ENCODE results near the gene LRRC1.

LRRC1 gene

GRCh38 chr6:53916804-53917463, 122.1 kb downstream of the LRRC1 start:
- Mint-ChIP-seq H3K36me3 (peaks cover 2% of the 10 kb centered on the region), H3K4me1 (no peaks in the 10 kb centered on the region), H3K27ac (no peak overlapping the region), H3K4me3 (no peak overlapping the region), H3K9me3 (no peaks in the 10 kb centered on the region), H3K27me3 (no peaks in the 10 kb centered on the region)
- CTCF ChIA-PET: no interaction called here
- no peak for DNase-seq

DNA sequence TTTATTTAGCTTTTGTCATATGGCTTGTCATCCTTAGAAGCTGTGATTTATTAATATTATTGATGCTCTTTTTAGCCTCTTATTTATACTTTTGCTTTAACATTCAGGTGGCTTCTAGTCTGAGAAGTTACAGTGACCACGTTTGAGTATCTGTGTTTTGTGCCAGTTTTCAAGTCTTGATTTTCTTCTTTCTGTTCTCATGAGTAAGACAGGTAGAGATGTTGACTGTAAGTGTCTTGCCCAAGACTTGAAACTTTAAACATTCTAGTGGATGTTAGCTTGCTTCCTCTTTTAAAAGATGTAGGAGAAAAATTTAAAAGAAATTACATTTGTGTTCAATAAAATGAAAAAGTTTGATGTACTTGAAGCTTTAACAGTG, 122.6 kb downstream of the LRRC1 start:
- no peaks in the 10 kb centered on the region for H3K27me3 Mint-ChIP-seq
- no peaks in the 10 kb centered on the region for H3K9me3 Mint-ChIP-seq
- CTCF ChIA-PET: no interaction called here
- H3K27ac Mint-ChIP-seq: no peak overlapping the region
- H3K4me3 Mint-ChIP-seq: no peak overlapping the region
- no peak for DNase-seq
- no peaks in the 10 kb centered on the region for H3K4me1 Mint-ChIP-seq
- H3K36me3 Mint-ChIP-seq: peaks cover 2% of the 10 kb centered on the region

DNA sequence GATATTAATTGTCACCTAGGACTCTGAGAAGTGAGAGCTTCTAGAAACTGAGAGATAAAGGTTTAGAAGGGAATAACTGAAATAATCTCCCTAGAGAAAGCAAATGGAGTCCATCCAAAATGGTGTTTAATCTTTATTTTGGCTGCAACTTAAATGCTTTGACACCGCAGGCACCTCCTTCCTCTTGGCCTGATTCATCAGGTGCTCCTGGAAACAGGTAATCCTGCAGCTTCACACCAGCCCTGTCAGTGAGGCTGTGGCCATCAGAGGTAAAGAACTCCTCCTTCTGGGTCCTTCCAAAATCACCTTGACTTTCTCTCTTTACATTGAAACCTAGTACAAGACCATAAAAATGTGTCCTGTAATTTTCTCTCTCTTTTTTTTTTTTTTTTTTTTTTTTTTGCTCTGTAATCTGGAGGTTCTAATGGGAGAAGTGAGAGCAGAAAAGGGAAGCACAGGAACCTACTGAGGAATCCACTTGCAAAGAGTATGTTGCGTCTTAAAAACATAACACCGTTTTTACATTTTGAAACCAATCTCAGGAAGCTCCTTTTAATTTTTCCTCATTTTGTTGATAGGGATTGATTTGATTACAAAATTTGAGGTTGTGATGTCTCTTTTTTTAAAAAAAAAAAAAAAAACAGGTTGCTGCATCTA, 124.2 kb downstream of the LRRC1 start:
- Mint-ChIP-seq H3K4me3 (no peak overlapping the region), H3K9me3 (no peaks in the 10 kb centered on the region), H3K27ac (no peak overlapping the region), H3K4me1 (no peaks in the 10 kb centered on the region), H3K36me3 (peaks cover 2% of the 10 kb centered on the region), H3K27me3 (no peaks in the 10 kb centered on the region)
- DNase-seq: no peak
- CTCF ChIA-PET: no interaction called here

- CTCF ChIA-PET: no interaction called here
- no peak overlapping the region for H3K27ac Mint-ChIP-seq
- no peaks in the 10 kb centered on the region for H3K9me3 Mint-ChIP-seq
- H3K4me1 Mint-ChIP-seq: no peaks in the 10 kb centered on the region
- peaks cover 2% of the 10 kb centered on the region for H3K36me3 Mint-ChIP-seq
- DNase-seq: no peak
- H3K4me3 Mint-ChIP-seq: no peak overlapping the region
- H3K27me3 Mint-ChIP-seq: no peaks in the 10 kb centered on the region
Measured at GRCh38 chr6:53919881-53920360, 125.1 kb downstream of the LRRC1 start.

DNA sequence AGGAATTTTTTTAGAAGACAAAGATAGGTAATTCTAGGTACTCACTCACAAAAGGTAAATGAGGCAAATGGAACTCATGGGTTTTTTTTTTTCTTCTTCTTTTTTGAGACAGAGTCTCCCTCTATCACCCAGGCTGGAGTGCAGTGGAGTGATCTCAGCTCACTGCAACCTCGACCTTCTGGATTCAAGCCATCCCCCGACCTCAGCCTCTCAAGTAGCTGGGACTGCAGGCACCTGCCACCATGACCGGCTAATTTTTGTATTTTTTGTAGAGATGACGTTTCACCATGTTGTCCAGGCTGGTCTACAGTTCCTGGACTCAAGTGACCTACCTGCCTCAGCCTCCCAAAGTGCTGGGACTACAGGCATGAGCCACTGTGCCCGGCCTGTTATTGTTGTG, 126.1 kb downstream of the LRRC1 start:
- CTCF ChIA-PET: no interaction called here
- H3K4me1 Mint-ChIP-seq: no peaks in the 10 kb centered on the region
- no peak for DNase-seq
- no peaks in the 10 kb centered on the region for H3K27me3 Mint-ChIP-seq
- no peaks in the 10 kb centered on the region for H3K9me3 Mint-ChIP-seq
- H3K36me3 Mint-ChIP-seq: peaks cover 2% of the 10 kb centered on the region
- H3K4me3 Mint-ChIP-seq: no peak overlapping the region
- H3K27ac Mint-ChIP-seq: no peak overlapping the region

- no peak for DNase-seq
- Mint-ChIP-seq H3K36me3 (peaks cover 2% of the 10 kb centered on the region), H3K4me1 (no peaks in the 10 kb centered on the region), H3K27me3 (no peaks in the 10 kb centered on the region), H3K4me3 (no peak overlapping the region), H3K27ac (no peak overlapping the region), H3K9me3 (no peaks in the 10 kb centered on the region)
- CTCF ChIA-PET: no interaction called here
Measured at GRCh38 chr6:53921639-53922038, 126.8 kb downstream of the LRRC1 start.

DNA sequence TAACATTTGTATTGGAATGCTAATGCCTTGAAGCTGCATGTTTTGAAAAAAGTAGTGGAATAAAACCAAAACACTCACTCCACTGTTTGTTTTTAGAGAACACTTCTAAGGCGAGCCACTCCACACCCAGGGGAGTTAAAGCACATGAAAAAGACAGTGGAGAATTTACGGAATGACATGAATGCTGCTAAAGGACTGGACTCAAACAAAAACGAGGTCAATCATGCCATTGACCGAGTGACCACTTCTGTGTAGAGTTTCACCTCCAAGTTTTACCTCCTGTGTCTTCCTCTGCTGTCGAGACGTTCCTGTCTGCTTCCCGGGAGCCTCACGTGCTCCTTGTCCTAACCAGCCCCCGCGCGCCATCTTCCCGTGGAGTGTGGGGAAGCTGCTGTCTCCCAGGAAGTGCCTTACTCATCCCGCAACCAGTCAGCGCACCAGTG, 127.8 kb downstream of the LRRC1 start:
- Mint-ChIP-seq H3K36me3 (peaks cover 2% of the 10 kb centered on the region), H3K27ac (no peak overlapping the region), H3K9me3 (no peaks in the 10 kb centered on the region), H3K27me3 (no peaks in the 10 kb centered on the region), H3K4me3 (no peak overlapping the region), H3K4me1 (no peaks in the 10 kb centered on the region)
- CTCF ChIA-PET: no interaction called here
- no peak for DNase-seq

GRCh38 chr6:53924277-53924676, 129.5 kb downstream of the LRRC1 start:
- Mint-ChIP-seq H3K4me3 (no peak overlapping the region), H3K9me3 (no peaks in the 10 kb centered on the region), H3K27me3 (no peaks in the 10 kb centered on the region), H3K4me1 (no peaks in the 10 kb centered on the region), H3K36me3 (peaks cover 2% of the 10 kb centered on the region), H3K27ac (no peak overlapping the region)
- CTCF ChIA-PET: no interaction called here
- DNase-seq: no peak

- H3K27me3 Mint-ChIP-seq: no peaks in the 10 kb centered on the region
Measured at GRCh38 chr6:53924821-53925422, 130.1 kb downstream of the LRRC1 start.

DNA sequence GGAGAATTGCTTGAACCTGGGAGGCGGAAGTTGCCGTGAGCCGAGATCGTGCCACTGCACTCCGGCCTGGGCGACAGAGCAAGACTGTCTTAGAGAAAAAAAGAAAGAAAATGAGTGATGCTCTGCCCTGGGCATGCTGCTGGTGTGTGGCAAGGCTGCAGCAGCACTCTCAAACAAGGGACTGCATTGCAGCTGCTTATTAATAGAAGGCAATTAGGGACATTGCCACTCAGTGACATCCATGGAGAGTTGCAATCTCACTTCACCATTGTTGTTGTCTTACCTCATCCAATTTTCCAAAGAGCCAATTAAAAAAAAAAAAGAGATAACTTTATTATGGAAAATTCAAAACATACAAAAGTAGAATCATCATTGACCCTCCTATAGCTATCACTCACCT, 131.1 kb downstream of the LRRC1 start:
- H3K27ac Mint-ChIP-seq: no peak overlapping the region
- no peaks in the 10 kb centered on the region for H3K27me3 Mint-ChIP-seq
- CTCF ChIA-PET: no interaction called here
- H3K4me1 Mint-ChIP-seq: no peaks in the 10 kb centered on the region
- no peak overlapping the region for H3K4me3 Mint-ChIP-seq
- peaks cover 2% of the 10 kb centered on the region for H3K36me3 Mint-ChIP-seq
- no peak for DNase-seq
- H3K9me3 Mint-ChIP-seq: no peaks in the 10 kb centered on the region

More at GRCh38 chr6:53924821-53925422, 130.1 kb downstream of the LRRC1 start:
- no peak overlapping the region for H3K4me3 Mint-ChIP-seq
- DNase-seq: no peak
- no peak overlapping the region for H3K27ac Mint-ChIP-seq
- peaks cover 2% of the 10 kb centered on the region for H3K36me3 Mint-ChIP-seq
- H3K9me3 Mint-ChIP-seq: no peaks in the 10 kb centered on the region
- H3K4me1 Mint-ChIP-seq: no peaks in the 10 kb centered on the region
- CTCF ChIA-PET: no interaction called here

GRCh38 chr6:53926505-53926904, 131.7 kb downstream of the LRRC1 start:
- CTCF ChIA-PET: no interaction called here

GRCh38 chr6:53928641-53929040, 133.8 kb downstream of the LRRC1 start:
- no peaks in the 10 kb centered on the region for H3K4me1 Mint-ChIP-seq
- no peak overlapping the region for H3K27ac Mint-ChIP-seq
- no peaks in the 10 kb centered on the region for H3K27me3 Mint-ChIP-seq
- H3K9me3 Mint-ChIP-seq: no peaks in the 10 kb centered on the region
- CTCF ChIA-PET: no interaction called here
- H3K36me3 Mint-ChIP-seq: no peaks in the 10 kb centered on the region
- DNase-seq: no peak
- no peak overlapping the region for H3K4me3 Mint-ChIP-seq

More at GRCh38 chr6:53926505-53926904, 131.7 kb downstream of the LRRC1 start:
- H3K4me3 Mint-ChIP-seq: no peak overlapping the region
- DNase-seq: no peak
- no peaks in the 10 kb centered on the region for H3K36me3 Mint-ChIP-seq
- no peak overlapping the region for H3K27ac Mint-ChIP-seq
- H3K27me3 Mint-ChIP-seq: no peaks in the 10 kb centered on the region
- no peaks in the 10 kb centered on the region for H3K4me1 Mint-ChIP-seq
- H3K9me3 Mint-ChIP-seq: no peaks in the 10 kb centered on the region

GRCh38 chr6:53929041-53929820, 134.4 kb downstream of the LRRC1 start:
- no peak overlapping the region for H3K4me3 Mint-ChIP-seq
- no peaks in the 10 kb centered on the region for H3K4me1 Mint-ChIP-seq
- CTCF ChIA-PET: no interaction called here
- no peak for DNase-seq
- H3K27me3 Mint-ChIP-seq: no peaks in the 10 kb centered on the region
- H3K9me3 Mint-ChIP-seq: no peaks in the 10 kb centered on the region
- H3K27ac Mint-ChIP-seq: no peak overlapping the region
- no peaks in the 10 kb centered on the region for H3K36me3 Mint-ChIP-seq

DNA sequence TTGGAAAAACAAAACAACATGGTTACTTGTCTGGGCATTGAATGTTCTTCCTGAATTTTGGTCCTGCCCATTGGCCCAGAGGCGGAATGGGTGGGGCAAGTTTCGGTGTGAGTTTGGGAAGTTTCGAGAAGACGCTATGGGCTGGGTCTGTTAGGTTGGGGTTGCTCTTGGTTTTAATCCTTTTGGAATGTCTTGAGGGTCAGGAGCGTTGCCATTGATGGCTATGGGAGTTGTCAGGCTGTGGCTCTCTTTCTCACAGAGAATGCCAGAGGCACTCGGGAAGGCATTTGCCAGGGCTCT, 135.0 kb downstream of the LRRC1 start:
- H3K4me1 Mint-ChIP-seq: no peaks in the 10 kb centered on the region
- no peaks in the 10 kb centered on the region for H3K36me3 Mint-ChIP-seq
- CTCF ChIA-PET: no interaction called here
- no peak overlapping the region for H3K27ac Mint-ChIP-seq
- no peaks in the 10 kb centered on the region for H3K9me3 Mint-ChIP-seq
- DNase-seq: no peak
- H3K4me3 Mint-ChIP-seq: no peak overlapping the region
- no peaks in the 10 kb centered on the region for H3K27me3 Mint-ChIP-seq

DNA sequence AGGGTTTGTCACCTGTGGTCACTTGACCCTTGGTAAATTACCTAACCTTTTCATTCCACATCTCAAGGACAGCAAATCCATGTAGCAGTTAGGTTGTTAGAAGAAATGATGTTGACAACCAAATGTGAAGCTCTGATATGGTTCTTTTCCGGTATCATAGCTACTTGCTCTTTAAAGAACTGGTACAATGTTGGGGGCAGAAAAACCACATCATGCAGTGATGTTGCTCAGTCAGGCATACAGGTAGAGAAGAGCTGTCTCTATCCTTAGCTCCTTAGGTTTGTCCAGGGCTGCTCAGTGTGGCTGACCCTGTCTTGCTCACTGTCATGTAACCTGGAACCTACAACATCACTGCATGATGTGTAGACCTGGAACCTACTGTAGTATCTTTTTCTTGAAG, 135.5 kb downstream of the LRRC1 start:
- CTCF ChIA-PET: no interaction called here
- Mint-ChIP-seq H3K27ac (no peak overlapping the region), H3K4me3 (no peak overlapping the region), H3K4me1 (no peaks in the 10 kb centered on the region), H3K9me3 (no peaks in the 10 kb centered on the region), H3K36me3 (no peaks in the 10 kb centered on the region), H3K27me3 (no peaks in the 10 kb centered on the region)
- DNase-seq: no peak
